B cell (primary cell): ENCODE measurements around the gene PRM2. TPM values are rescaled to one million over a fixed set of nuclear protein-coding genes. Genes with fewer than 3 reads are reported as not detected.

Source experiments
- ATAC-seq: fragments of 200-7000 bp; cut with Tn5 transposase; one replicate; pipeline ENCODE4 v1.10.0; 2021; ENCODE audit warnings: low read depth, mild to moderate bottlenecking, moderate number of reproducible peaks, moderate library complexity
- CTCF ChIA-PET: fragments of 350-600 bp; sonication (Branson Sonifier 250); formaldehyde crosslinking; loops from one replicate; lab custom pipeline; 2021; ENCODE audit warnings: antibody characterized with exemption, inconsistent platforms; lab: Charles Lee
- POLR2A ChIA-PET: fragments of 350-600 bp; sonication (Branson Sonifier 250); formaldehyde crosslinking; loops from one replicate; lab custom pipeline; 2021; ENCODE audit warnings: antibody characterized with exemption; lab: Charles Lee
- DNase-seq: peaks from one replicate; pipeline ENCODE4 v3.0.0; 2013
- H2AFZ ChIP-seq: 2 replicates; pipeline ENCODE4 v1.6.1; 2012; ENCODE audit warnings: mild to moderate bottlenecking, low read depth, low read length; ENCODE audit not compliant: insufficient read depth, poor library complexity, severe bottlenecking
- H3K27ac ChIP-seq, 2 donors: 1 replicate in 1 of 2; 2 replicates in 1 of 2; pipeline ENCODE4 v1.5.1; 2012 to 2013; ENCODE audit warnings: low read length in 2 of 2, mild to moderate bottlenecking in 2 of 2, moderate library complexity in 1 of 2
- H3K27me3 ChIP-seq, 4 experiments: fragments of 200-600 bp in 1 of 4; sonication (generic) in 1 of 4; replicated peaks in 1 of 4; 1 replicate in 2 of 4; 2 replicates in 2 of 4; pipeline versions ENCODE4 v1.6.1 to v1.7.0; 2013 to 2016; ENCODE audit warnings: low read length in 3 of 4, mild to moderate bottlenecking in 2 of 4, mixed read lengths in 1 of 4, moderate library complexity in 1 of 4; ENCODE audit not compliant: insufficient read depth in 4 of 4, control insufficient read depth in 3 of 4; ENCODE audit errors: control extremely low read depth in 1 of 4
- H3K36me3 ChIP-seq, 2 experiments: replicated peaks in 1 of 2; 1 replicate in 1 of 2; 2 replicates in 1 of 2; pipeline versions ENCODE4 v1.6.1 to v1.7.1; 2013; ENCODE audit warnings: low read length in 1 of 2; ENCODE audit not compliant: insufficient read depth in 2 of 2, control insufficient read depth in 1 of 2; ENCODE audit errors: control extremely low read depth in 1 of 2, extremely low read depth in 1 of 2
- H3K4me1 ChIP-seq, 2 donors: fragments of 200-600 bp in 1 of 2; sonication (generic) in 1 of 2; 1 replicate in 1 of 2; 2 replicates in 1 of 2; pipeline versions ENCODE4 v1.5.1 to v1.6.1; 2013 to 2017; ENCODE audit warnings: low read length in 2 of 2; ENCODE audit not compliant: control insufficient read depth in 2 of 2, insufficient read depth in 2 of 2
- H3K4me2 ChIP-seq: replicated peaks from 2 replicates; pipeline ENCODE3; 2012; ENCODE audit warnings: mild to moderate bottlenecking, low read depth, low read length; ENCODE audit not compliant: poor library complexity, severe bottlenecking
- H3K4me3 ChIP-seq, 5 experiments: fragments of 200-600 bp in 1 of 5; sonication (generic) in 1 of 5; 1 replicate in 3 of 5; 2 replicates in 2 of 5; pipeline versions ENCODE4 v1.5.1 to v1.7.0; 2011 to 2016; ENCODE audit warnings: low read length in 4 of 5, mild to moderate bottlenecking in 4 of 5, low read depth in 2 of 5, control low read depth in 1 of 5, moderate library complexity in 1 of 5; ENCODE audit not compliant: insufficient read depth in 1 of 5; ENCODE audit errors: control extremely low read depth in 1 of 5, extremely low read depth in 1 of 5
- H3K79me2 ChIP-seq: fragments of 200-600 bp; sonication (generic); one replicate; pipeline ENCODE4 v1.6.0; 2016; ENCODE audit warnings: low read length; ENCODE audit not compliant: control insufficient read depth, insufficient read depth
- H3K9ac ChIP-seq: fragments of 200-600 bp; sonication (generic); 2 replicates; pipeline ENCODE4 v1.6.1; 2017; ENCODE audit warnings: mild to moderate bottlenecking, low read length, moderate library complexity
- H3K9me3 ChIP-seq, 3 donors: one replicate each; pipeline versions ENCODE4 v1.6.1 to v1.7.1; 2013; ENCODE audit warnings: low read length in 2 of 3; ENCODE audit not compliant: control insufficient read depth in 2 of 3, insufficient read depth in 1 of 3; ENCODE audit errors: control extremely low read depth in 1 of 3
- H4K20me1 ChIP-seq: 2 replicates; pipeline ENCODE4 v1.6.0; 2012; ENCODE audit warnings: mild to moderate bottlenecking, low read length; ENCODE audit not compliant: insufficient read depth, control insufficient read depth, poor library complexity, severe bottlenecking
- H3K27ac Mint-ChIP-seq: one replicate; pipeline ENCODE4 v1.8.0; 2021; ENCODE audit warnings: mixed read lengths
- H3K27me3 Mint-ChIP-seq: one replicate; pipeline ENCODE4 v1.8.0; 2021; ENCODE audit warnings: mixed read lengths
- H3K4me1 Mint-ChIP-seq: one replicate; pipeline ENCODE4 v1.8.0; 2021; ENCODE audit warnings: mixed read lengths
- H3K4me3 Mint-ChIP-seq: one replicate; pipeline ENCODE4 v1.8.0; 2021; ENCODE audit warnings: mixed read lengths
- H3K9me3 Mint-ChIP-seq: one replicate; pipeline ENCODE4 v1.8.0; 2022; ENCODE audit warnings: mixed read lengths; ENCODE audit not compliant: insufficient read depth
- CTCF ChIP-seq: fragments of 200-600 bp; IDR thresholded peaks from one replicate; pipeline ENCODE4 v1.8.0; 2022; ENCODE audit warnings: antibody characterized with exemption, mild to moderate bottlenecking
- EZH2 ChIP-seq: IDR thresholded peaks from 2 replicates; pipeline ENCODE4 v1.6.1; 2012; ENCODE audit warnings: borderline replicate concordance, low read depth, mild to moderate bottlenecking, moderate library complexity, low read length; ENCODE audit not compliant: insufficient read depth, poor library complexity, severe bottlenecking
- WGBS: methylation state at CpG from one replicate; pipeline ENCODE4 v1.1.5; 2013; ENCODE audit warnings: missing lambda C conversion rate; ENCODE audit not compliant: insufficient coverage; 5-methylcytosine and 5-hydroxymethylcytosine counted together
- intact Hi-C: fragments of 100-400 bp; cut with micrococcal nuclease; formaldehyde crosslinking; loops from one replicate; pipeline ENCODE4 v1.10.0; 2022
- polyA plus RNA-seq: library from polyadenylated mRNA; depleted of rRNA; stranded (reverse); fragments of >200 nt; gene quantifications from 2 replicates; pipeline ENCODE4 v1.2.3, GENCODE V29; 2012
- total RNA-seq, 2 donors: library from RNA; stranded (reverse); fragments of 120-200 nt in 1 of 2; gene quantifications; 1 replicate in 1 of 2; 2 replicates in 1 of 2; pipeline versions ENCODE4 v1.2.3 to v1.2.4, GENCODE V29; 2013 to 2022

Gene PRM2
- total and polyA plus RNA-seq, 2 donors (not counting 1 experiment from before 2014, with no cell fraction given) = not detected

GRCh38 chr16:11325404-11326083, 49.3 kb upstream of the PRM2 start:
- Histone ChIP-seq H3K79me2 (peaks cover 4% of the 10 kb centered on the region), H3K4me1 (peaks cover 55 to 72% of the 10 kb centered on the region in 2 donors), H3K9me3 (peaks cover 0 to 14% (median 3%) of the 10 kb centered on the region in 3 donors), H2AFZ (peak overlapping the region; percentile 29), H3K4me3 (peak overlapping the region in 1 of 5 experiments; percentile 21), H3K27ac (no peak overlapping the region), H4K20me1 (no peaks in the 10 kb centered on the region), H3K9ac (peak overlapping the region; percentile 14), H3K4me2 (peak overlapping the region; percentile 72), H3K27me3 (no peaks in the 10 kb centered on the region), H3K36me3 (no peaks in the 10 kb centered on the region)
- Mint-ChIP-seq H3K27me3 (no peaks in the 10 kb centered on the region), H3K4me3 (peak overlapping the region; percentile 64), H3K27ac (peak overlapping the region; percentile 74), H3K4me1 (peaks cover 55% of the 10 kb centered on the region), H3K9me3 (no peaks in the 10 kb centered on the region)
- TF ChIP-seq CTCF (no peak), EZH2 (no peak)
- ChIA-PET CTCF (interaction anchor here (0.5 to 2.4 kb wide), 7 partner anchors 13 to 371 kb away, joined by 3 to 17 read pairs (median 5); no protein-coding TSS in a partner anchor), POLR2A (interaction anchor here (0.6 to 7.6 kb wide), 2 partner anchors 15 to 27 kb away, joined by 3 to 94 read pairs; no protein-coding TSS in a partner anchor)
- ATAC-seq (peak; percentile 3), DNase-seq (peak; percentile 58)
- WGBS = 49% methylated on average over 7 of the region's 10 CpGs
- intact Hi-C loops = loop anchor here (1.0 kb wide), 1 partner anchor 45 kb away; no protein-coding TSS in a partner anchor
